Left forelimb (tissue), 1 donor: ENCODE measurements around the gene TNKS2.
"Not testable (repeated sequence)": the region's sequence is repeated elsewhere in the genome, so short reads cannot be mapped to it uniquely, and the experiment has no call there.

Experiments used
- DNase-seq: peaks from one replicate; pipeline ENCODE4 v3.0.0-alpha.2; 2018; ENCODE audit warnings: low spot score

Gene TNKS2

DNA sequence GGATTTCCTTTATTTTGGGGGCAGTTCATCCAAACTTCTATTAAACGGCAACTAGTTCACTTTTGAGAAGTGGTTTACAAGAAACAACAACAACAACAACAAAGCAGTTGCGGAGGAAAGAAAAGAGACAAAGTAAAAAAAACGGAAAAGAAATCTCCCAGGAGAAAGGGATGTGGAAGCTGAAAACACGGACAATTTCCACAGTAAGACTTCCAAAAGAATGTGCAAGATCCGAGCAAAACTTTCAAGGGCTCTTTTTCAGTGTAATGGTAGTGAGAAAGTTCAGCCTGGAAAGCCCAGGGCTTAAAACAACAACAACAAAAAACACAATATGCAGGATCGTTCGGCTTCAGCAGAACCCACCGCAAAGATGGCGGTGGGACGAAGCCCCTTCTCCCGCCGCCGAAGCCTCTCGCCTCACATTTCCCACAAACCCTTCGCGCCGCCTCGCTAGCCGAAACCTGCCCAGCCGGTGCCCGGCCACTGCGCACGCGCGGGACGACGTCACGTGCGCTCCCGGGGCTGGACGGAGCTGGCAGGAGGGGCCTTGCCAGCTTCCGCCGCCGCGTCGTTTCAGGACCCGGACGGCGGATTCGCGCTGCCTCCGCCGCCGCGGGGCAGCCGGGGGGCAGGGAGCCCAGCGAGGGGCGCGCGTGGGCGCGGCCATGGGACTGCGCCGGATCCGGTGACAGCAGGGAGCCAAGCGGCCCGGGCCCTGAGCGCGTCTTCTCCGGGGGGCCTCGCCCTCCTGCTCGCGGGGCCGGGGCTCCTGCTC lies at the start of gene TNKS2:
Gene TNKS2 (plus strand): TSS at position 553 of the 775 bp plus-strand sequence. CDS start 265 bp downstream, outside the sequence.
- peak; percentile 97 for DNase-seq

DNA sequence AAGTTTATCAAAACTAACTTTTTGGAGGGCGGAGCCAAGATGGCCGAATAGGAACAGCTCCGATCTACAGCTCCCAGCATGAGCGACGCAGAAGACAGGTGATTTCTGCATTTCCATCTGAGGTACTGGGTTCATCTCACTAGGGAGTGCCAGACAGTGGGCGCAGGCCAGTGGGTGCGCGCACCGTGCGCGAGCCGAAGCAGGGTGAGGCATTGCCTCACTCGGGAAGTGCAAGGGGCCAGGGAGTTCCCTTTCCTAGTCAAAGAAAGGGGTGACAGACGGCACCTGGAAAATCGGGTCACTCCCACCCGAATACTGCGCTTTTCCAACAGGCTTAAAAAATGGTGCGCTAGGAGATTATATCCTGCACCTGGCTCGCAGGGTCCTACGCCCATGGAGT lies 48.6 kb upstream of the TNKS2 start:
- not testable (repeated sequence) for DNase-seq

DNA sequence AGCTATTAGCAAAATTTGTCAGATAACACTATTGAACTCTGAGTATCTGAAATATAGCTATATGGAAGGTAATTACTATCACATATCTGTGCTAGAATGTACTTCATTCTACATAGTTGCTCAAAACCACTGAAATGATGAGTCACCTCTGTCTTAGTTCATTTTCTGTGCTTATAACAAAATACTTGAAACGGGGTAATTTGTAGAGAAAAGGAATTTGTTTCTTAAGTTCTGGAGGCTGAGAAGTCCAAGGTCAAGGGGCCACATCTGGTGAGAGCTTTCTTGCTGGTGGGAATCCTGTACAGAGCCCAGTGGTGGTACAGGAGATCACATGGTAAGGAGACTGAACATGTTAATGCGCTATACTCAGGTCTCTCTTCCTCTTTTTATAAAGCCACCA lies 41.9 kb upstream of the TNKS2 start:
- no peak for DNase-seq

DNA sequence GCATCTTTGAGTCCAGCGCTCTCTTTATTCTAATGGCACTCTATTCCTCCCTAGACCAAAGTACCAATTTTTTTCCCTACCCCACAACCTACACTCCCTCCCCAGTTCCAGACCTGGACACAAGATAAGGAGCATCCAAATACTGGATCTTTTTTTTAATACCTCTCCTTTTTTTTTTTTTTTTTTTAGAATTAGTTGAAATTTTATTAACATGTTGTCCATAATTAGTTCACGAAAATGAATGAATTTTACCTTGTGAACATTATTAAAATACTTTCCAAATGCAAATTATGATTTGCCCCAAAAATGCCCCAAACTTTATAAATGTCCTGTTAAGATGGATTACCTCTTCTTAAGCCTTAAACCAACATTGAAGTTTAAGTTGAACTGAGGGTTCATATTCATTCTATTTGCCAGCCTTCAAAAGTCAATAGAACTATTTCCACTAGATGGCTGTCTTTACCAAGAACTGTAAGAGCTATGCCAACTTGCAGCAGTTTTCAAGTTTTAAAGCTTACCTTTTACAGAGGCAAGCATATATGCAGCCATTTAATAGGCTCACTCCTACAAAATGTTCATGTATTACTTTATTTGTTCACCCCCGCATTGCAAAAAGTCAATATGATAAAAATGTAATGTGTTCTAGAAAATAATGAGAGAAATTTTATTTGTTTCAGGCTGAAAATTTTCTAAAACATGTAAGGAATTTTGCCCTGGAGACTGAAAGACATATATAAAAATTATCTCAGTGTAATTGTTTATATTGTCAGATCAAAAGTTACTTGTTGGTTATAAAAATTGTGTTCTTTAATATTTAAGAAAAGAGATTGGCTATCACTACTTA lies 39.7 kb upstream of the TNKS2 start:
- DNase-seq = no peak

DNA sequence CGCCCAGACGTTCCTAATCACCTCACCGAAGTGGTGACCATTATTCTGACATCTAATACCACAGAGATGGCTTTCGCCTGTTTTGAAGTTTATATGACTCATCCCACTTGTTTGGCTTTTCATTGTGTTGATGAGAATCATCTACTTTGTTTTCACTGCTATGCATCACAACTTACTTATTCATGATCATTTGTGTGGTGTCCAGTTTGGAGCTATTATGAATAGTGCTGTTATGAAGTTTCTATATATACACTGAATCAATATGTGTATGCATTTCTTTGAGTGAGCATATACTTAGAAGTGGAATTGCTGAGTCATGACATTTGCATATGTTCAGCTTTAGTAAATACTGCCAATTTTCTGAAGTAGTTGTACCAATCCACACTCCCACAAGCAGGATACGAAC lies 38.6 kb upstream of the TNKS2 start:
- DNase-seq = no peak

DNA sequence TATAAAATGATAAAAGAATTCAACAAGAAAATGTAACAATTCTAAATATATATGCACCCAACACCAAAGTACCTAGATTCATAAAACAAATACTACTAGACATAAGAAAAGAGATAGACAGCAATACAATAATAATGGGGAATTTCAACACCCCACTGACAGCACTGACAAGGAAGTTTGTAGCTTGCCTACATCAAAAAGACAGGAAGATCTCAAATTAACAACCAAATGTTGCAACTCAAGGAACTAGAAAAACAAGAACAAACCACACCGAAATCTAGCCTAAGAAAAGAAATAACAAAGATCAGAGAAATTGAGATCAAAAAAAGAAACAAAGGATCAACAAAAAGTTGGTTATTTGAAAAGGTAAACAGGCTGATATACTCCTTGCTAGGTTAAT lies 36.5 kb upstream of the TNKS2 start:
- DNase-seq = no peak

DNA sequence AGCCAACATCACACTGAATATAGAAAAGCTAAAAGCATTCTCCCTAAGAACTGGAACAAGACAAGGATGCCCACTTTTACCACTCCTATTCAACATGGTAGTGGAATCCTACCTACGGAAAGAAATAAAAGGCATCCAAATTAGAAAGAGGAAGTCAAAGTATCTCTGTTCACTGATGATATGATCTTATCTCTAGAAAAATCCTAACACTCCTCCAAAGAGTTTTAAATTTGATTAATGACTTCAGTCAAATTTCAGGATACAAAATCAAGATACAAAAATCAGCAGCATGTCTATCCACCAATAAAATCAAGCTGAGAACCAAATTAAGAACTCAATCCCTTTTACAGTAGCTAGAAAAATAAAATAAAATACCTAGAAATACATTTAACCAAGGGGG lies 35.3 kb upstream of the TNKS2 start:
- no peak for DNase-seq

DNA sequence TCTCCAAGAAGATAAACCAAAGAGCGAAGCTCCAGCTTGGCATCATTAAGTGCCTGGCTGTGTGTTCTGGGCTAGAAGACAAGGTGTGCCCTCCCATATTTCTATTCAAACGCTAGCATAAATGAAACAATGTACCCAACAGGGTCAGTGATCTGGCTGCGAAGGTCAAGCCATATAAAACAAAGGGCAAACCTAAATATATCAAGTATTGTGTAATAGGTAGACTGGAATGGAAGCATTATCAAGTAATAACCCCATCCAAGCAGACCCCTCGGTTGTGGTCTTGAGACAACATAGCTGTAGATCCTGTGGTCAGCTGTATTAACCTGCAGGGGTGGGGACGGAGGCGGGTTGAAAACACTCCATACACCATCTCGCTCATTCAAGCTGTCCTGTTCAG lies 31.6 kb upstream of the TNKS2 start:
- DNase-seq = no peak

DNA sequence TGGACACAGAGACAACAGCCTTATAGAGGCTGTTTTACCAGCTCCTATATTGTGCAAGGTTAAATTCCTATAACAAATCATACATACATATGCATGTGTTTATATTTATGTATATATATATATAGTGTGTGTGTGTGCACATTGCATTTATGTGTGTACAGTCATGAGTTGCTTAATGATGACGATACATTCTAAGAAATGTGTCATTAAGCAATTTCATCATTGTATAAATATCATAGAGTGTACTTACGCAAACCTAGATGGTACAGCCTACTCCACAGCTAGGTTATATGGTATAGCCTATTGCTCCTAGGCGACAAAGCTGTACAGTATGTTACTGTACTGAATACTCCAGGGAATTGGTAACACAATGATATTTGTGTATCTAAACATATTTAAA lies 30.1 kb upstream of the TNKS2 start:
- DNase-seq = no peak

DNA sequence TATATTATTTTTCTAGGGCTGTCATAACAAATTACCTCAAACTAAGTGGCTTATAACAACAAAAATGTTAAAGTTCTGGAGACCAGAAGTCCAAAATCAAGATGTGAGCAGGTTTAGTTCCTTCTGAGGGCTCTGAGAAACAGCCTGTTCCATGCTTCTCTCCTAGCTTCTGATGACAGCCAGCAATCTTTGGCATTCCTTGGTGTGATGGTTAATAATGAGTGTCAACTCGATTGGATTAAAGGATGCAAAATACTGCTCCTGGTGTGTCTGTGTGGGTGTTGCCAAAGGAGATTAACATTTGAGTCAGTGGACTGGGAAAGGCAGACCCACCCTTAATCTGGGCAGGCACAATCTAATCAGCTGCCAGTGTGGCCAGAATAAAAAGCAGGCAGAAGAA lies 26.3 kb upstream of the TNKS2 start:
- no peak for DNase-seq

DNA sequence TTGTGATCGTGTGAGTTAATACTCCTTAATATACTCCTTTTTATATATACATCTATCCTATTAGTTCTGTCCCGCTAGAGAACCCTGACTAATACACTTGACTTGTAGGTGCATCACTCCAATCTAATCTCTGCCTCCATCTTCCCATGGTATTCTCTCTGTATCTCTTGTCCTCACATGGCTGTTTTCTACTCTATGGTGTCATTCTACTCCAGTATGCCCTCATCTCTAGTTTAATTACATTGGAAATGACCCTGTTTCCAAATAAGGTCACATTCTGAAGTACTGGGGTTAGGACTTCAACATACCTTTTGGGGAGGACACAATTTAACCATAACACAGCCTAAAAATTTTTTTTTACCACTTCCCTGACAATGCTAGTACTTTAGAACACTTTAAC lies 25.8 kb upstream of the TNKS2 start:
- no peak for DNase-seq

DNA sequence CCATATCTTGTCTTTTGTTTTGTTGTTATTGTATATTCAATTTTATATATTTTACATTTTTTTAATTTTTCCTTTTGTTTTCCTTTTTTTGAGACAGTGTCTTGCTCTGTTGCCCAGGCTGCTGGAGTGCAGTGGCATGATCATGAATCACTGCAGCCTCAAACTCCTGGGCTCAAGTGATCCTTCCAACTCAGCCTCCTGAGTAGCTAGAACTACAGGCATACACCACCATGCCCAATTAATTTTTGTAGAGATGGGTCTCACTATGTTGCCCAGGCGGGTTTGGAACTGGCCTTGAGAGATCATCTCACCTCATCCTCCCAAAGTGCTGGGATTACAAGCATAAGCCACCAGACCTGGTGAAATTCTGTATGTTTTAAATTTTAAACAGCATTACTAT lies 25.4 kb upstream of the TNKS2 start:
- no peak for DNase-seq

DNA sequence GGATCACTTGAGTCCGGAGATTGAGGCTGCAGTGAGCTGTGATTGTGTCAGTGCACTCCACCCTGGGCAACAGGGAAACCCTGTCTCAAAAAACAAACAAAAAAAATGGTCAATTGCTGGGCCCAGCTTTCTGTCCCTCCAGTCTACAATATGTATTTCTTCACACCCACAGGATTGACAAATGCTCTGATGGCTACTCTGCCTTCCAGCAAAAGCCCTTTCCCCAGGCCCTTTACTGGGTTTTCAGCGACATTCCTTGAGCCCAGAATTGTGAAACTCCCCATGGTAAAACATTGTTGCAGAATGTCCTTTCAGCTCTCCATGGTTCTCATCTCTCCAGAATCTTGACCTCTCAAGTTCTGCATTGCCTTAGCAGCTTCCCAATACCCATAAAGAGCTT lies 23.7 kb upstream of the TNKS2 start:
- no peak for DNase-seq

DNA sequence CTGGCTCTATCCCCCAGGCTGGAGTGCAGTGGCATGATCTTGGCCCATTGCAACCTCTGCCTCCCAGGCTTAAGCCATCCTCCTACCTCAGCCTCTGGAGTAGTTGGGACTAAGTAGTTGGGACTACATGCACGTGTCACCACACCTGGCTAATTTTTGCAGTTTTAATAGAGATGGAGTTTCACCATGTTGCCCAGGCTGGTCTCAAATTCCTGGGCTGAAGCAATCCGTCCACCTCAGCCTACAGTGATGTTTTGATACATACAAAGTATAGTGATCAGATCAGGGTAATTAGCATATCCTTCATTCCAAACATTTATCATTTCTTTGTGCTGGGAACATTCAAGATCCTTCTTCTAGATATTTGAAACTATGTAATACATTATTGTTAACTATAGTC lies 22.5 kb upstream of the TNKS2 start:
- DNase-seq = no peak

DNA sequence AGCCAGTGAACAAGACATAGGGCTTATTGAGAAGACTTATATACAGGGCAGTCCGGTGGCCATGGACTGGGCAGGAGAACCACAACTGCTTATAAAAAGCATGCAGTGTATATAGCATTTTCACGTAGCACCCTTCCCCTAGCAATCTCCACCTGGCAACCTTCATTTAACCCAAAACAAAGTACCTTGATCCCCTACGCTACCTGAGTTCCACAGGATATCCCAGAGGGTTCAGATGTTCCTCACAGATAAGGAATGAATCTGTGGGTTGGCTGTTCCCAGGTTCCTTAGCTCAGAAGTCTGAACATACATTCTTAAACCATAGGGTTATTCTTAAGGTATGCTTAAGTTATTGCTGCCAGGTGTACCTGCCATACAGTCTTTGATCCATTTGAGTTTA lies 22.0 kb upstream of the TNKS2 start:
- DNase-seq = no peak

DNA sequence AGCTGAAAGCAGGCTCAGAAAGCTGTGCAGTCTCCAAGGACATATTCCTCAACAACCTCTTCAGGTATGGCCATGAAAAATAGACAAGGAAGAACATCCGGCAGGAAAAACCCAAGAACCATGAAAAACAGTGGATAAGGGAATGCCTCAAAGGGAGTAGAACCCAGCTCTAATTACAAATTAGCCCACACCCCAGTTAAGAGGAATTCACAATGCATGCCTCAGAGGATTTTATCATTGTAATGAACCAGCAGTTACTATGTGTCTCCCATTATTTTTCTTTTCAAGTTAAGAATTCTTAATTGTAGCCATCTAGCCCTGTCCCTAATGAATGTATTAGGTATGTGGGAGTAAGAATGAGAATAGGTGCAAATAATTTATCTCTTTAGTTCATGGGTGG lies 19.7 kb upstream of the TNKS2 start:
- no peak for DNase-seq

DNA sequence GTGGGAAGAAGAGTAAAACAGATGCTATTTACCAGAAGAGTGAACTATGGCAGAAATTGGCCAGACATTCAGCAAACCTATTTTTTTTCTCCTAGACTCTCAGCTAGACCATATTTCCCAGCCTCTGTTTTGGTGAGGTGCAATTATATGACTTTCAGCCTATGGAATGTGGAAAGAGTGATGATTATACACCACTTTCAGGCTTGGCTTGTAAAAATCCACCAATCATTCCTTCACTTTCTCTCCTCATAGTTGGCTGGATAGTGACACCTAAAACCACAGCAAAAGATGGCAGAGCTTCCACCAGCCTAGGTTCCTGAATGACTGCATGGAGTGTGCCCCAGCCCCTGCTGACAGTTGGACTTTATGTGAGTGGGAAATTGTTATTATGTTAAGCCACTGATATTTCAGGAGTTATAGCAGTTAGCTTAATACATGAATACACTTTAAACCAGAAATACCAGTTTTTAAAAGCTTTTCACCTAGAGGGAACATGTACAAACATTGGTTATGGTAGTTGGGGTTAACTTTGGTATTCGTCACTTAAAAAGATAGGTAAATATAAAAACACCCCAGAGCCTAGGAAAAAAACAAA lies 19.1 kb upstream of the TNKS2 start:
- no peak for DNase-seq

DNA sequence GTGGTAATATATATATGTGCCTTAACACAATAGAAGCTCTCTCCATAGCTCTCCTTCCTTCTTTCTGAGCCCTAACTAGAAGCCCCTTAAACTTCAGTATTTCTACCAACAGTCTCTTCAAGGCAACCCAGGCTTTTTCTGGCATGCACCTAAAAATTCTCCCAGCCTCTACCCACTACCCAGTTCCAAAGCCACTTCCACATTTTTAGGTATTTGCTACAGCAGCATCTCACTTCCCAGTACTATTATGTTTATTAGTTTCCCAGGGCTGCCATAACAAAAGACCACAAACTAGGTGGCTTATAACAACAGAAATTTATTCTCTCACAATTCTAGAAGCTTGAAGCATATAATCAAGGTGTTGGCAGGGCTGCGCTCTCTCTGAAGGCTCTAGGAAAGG lies 15.7 kb upstream of the TNKS2 start:
- DNase-seq = no peak

DNA sequence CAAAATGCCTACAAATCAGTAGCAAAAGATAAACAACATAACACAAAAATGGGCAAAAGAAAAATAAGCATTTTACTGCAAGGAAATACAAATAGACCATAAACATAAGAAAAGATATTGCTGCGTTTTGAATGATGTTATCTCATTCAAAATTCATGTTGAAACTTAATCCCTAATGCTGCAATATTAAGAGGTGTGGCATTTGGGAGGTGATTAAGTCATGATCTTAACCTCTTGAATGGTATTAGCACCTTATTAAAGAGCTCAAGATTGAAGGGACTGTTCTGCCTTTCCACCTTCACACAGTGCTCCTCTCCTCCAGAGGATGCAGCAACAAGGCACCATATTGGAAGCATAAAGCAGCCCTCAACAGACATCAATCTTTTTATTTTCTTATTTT lies 12.4 kb upstream of the TNKS2 start:
- DNase-seq = no peak

DNA sequence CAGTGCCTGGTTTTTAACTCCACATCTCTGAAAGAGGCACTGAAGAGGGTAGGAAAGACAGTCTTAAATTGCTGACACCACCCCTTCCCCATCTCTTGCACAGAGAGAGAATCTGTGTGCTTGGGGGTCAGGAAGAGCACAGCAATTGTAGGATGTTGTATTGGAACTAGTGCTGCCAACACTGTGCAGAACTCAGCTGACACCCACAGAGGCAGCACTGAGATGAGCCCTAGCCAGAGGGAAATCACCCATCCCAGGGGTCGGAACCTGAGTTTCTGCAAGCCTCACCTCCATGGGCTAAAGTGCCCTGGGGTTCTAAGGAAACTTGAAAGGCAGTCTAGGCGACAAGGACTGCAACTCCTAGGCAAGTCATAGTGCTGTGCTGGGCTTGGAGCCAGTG lies 11.0 kb upstream of the TNKS2 start:
- no peak for DNase-seq

DNA sequence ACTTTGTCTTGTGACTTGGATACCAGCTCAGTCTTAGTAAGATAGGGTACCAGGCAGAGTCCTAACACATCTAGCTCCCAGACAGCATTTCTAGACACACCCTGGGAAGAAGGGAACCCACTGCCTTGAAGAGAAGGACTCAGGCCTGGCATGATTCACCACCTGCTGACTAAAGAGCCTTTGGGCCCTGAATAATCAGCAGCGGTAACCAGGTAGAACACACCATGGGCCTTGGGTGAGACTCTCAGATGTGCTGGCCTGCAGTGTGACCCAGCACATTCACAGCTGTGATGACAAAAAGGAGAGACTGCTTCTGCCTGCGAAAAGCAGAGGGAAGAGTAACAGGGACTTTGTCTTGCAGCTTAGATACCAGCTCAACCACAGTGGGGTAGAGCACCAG lies 10.4 kb upstream of the TNKS2 start:
- DNase-seq = no peak

DNA sequence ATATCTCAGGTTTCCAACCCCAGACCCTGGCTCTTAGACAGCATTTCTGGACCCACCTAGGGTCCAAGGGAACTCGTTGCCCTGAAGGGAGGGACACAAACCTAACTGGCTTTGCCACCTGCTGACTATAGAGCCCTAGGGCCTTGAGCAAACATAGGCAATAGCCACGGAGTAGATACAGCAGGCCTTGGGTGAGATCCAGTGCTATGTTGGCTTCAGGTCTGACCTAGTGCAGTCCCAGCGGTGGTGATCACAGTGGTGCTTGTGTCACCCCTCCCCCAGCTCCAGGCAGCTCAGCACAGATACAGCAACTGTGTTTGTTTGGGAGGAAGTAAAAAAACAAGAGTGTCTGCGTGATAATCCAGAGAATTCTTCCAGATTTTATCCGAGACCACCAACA lies 9.7 kb upstream of the TNKS2 start:
- DNase-seq = no peak
